ENCODE measurements around the gene TRIM41.
A peak's percentile ranks its signal among the peaks of the same experiment; 100 is the strongest.

- TF ChIP-seq CTCF (IDR thresholded peaks at IDR 0.05; ENCODE audit: low read depth, low read length) = no peak
- TF ChIP-seq POLR2A (IDR thresholded peaks at IDR 0.05; ENCODE audit: extremely low read depth, insufficient read length) = peak; percentile 14
- no peak for TF ChIP-seq MAX (IDR thresholded peaks at IDR 0.05; ENCODE audit: low read depth, low read length)
These were observed 14.8 kb downstream of the TRIM41 start for GRCh38 chr5:181237729-181238385.

Data from NB4 (cell line).